Subcutaneous adipose tissue (tissue), 4 donors: ENCODE results near the gene EPHB3. TPM values are rescaled to one million over a fixed set of nuclear protein-coding genes. Genes with fewer than 3 reads are reported as not detected.

Experiments used
- CTCF ChIP-seq: fragments of 450-650 bp; IDR thresholded peaks from one replicate; pipeline ENCODE4 v1.5.1; 2016; ENCODE audit warnings: low read depth, mild to moderate bottlenecking, control low read depth, antibody characterized with exemption, moderate library complexity
- total RNA-seq, 4 donors: library from RNA; depleted of rRNA; stranded (reverse); fragments of >200 nt; gene quantifications; one replicate each; pipeline ENCODE4 v1.1.0, GENCODE V29; 2016

EPHB3 gene
- total RNA-seq, 4 donors from 2014 or later = 0.17 to 0.22 TPM; not detected in 2

- no peak for TF ChIP-seq CTCF
Observed at GRCh38 chr3:184602372-184603150, 41.0 kb downstream of the EPHB3 start.

- no peak for TF ChIP-seq CTCF
Observed at GRCh38 chr3:184603151-184604030, 41.8 kb downstream of the EPHB3 start.

GRCh38 chr3:184604039-184604601 lies 42.5 kb downstream of the EPHB3 start:
- TF ChIP-seq CTCF = no peak

- no peak for TF ChIP-seq CTCF
Observed at GRCh38 chr3:184604615-184605290, 43.2 kb downstream of the EPHB3 start.

- TF ChIP-seq CTCF = no peak
Observed at GRCh38 chr3:184608209-184608608, 46.6 kb downstream of the EPHB3 start.

- no peak for TF ChIP-seq CTCF
Observed at GRCh38 chr3:184609476-184610244, 48.1 kb downstream of the EPHB3 start.
